Endothelial cell of umbilical vein (primary cell): ENCODE measurements around the gene TFAP2E.

Experiments
- EZH2 ChIP-seq: IDR thresholded peaks from 2 replicates; pipeline ENCODE4 v1.6.1; 2012; ENCODE audit warnings: borderline replicate concordance, low read depth, mild to moderate bottlenecking, moderate library complexity, low read length, inconsistent platforms; ENCODE audit not compliant: severe bottlenecking
- FOS ChIP-seq: IDR thresholded peaks from 2 replicates; pipeline ENCODE4 v1.6.1; 2011; ENCODE audit warnings: mild to moderate bottlenecking, low read length, moderate library complexity, borderline replicate concordance; ENCODE audit not compliant: insufficient read depth
- JUN ChIP-seq: IDR thresholded peaks from 2 replicates; pipeline ENCODE4 v1.6.1; 2011; ENCODE audit warnings: borderline replicate concordance, low read depth; ENCODE audit not compliant: insufficient read length, insufficient read depth
- POLR2A ChIP-seq: IDR thresholded peaks from 2 replicates; pipeline ENCODE4 v1.6.1; 2012; ENCODE audit warnings: low read depth, mild to moderate bottlenecking, control low read depth, low read length
- POLR2AphosphoS5 ChIP-seq: IDR thresholded peaks from 2 replicates; pipeline ENCODE4 v1.6.1; 2012; ENCODE audit warnings: low read depth, mild to moderate bottlenecking, control low read depth, low read length, moderate library complexity; ENCODE audit not compliant: insufficient read depth
- TF ChIP-seq, protein P1 (sequence below), 2 donors: IDR thresholded peaks; 1 replicate in 1 of 2; 2 replicates in 1 of 2; pipeline ENCODE4 v1.5.1; 2011; ENCODE audit warnings: low read length in 2 of 2, mild to moderate bottlenecking in 2 of 2, moderate library complexity in 2 of 2, control low read depth in 1 of 2, inconsistent platforms in 1 of 2, low read depth in 1 of 2; ENCODE audit not compliant: insufficient read depth in 1 of 2; ENCODE audit errors: extremely low read depth in 1 of 2
- TF ChIP-seq, protein P2 (sequence below): IDR thresholded peaks from 2 replicates; pipeline ENCODE4 v1.6.1; 2011; ENCODE audit not compliant: insufficient read depth, insufficient read length

- TF ChIP-seq, protein P1, sequence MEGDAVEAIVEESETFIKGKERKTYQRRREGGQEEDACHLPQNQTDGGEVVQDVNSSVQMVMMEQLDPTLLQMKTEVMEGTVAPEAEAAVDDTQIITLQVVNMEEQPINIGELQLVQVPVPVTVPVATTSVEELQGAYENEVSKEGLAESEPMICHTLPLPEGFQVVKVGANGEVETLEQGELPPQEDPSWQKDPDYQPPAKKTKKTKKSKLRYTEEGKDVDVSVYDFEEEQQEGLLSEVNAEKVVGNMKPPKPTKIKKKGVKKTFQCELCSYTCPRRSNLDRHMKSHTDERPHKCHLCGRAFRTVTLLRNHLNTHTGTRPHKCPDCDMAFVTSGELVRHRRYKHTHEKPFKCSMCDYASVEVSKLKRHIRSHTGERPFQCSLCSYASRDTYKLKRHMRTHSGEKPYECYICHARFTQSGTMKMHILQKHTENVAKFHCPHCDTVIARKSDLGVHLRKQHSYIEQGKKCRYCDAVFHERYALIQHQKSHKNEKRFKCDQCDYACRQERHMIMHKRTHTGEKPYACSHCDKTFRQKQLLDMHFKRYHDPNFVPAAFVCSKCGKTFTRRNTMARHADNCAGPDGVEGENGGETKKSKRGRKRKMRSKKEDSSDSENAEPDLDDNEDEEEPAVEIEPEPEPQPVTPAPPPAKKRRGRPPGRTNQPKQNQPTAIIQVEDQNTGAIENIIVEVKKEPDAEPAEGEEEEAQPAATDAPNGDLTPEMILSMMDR (IDR thresholded peaks at IDR 0.05; ENCODE audit: extremely low read depth in 1 of 2, insufficient read depth in 1 of 2, low read depth in 1 of 2, low read length in 2 of 2), result no peak
- no peak for TF ChIP-seq POLR2A
- no peak for TF ChIP-seq EZH2
- TF ChIP-seq POLR2AphosphoS5, result no peak
- no peak for TF ChIP-seq JUN
- TF ChIP-seq, protein P2, sequence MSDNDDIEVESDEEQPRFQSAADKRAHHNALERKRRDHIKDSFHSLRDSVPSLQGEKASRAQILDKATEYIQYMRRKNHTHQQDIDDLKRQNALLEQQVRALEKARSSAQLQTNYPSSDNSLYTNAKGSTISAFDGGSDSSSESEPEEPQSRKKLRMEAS, result no peak
- TF ChIP-seq FOS, result no peak
Observed at GRCh38 chr1:35576061-35576765, 3.1 kb downstream of the TFAP2E start.
